GM19438 (cell line): ENCODE data around the gene MYOCOS.
"Not testable (repeated sequence)": the region's sequence is repeated elsewhere in the genome, so short reads cannot be mapped to it uniquely, and the experiment has no call there.

Experiments used
- ATAC-seq: cut with Tn5 transposase; IDR thresholded peaks from one replicate; pipeline ENCODE4 v1.9.1; 2021; ENCODE audit warnings: low read depth; ENCODE audit not compliant: unreplicated experiment

Gene MYOCOS

DNA sequence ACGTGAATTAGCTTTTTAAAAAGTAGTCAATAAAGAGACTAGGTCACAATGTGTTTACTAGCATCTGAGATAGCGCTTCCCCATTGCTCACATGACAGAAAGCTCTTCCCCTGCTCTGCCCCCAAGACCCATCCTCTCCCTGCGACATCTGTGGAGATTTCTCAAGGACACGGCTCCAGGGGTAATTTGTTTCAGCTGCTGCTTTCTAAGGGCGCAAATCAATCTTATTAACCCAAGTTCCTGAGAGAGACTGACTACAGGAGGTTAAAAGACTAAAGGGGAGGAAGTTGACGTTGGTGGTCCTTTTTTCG lies at the start of gene MYOCOS:
MYOCOS (plus strand) TSS at position 92 of the 311 bp plus-strand sequence. CDS start 1,641 bp downstream, outside the sequence.
- ATAC-seq = no peak

DNA sequence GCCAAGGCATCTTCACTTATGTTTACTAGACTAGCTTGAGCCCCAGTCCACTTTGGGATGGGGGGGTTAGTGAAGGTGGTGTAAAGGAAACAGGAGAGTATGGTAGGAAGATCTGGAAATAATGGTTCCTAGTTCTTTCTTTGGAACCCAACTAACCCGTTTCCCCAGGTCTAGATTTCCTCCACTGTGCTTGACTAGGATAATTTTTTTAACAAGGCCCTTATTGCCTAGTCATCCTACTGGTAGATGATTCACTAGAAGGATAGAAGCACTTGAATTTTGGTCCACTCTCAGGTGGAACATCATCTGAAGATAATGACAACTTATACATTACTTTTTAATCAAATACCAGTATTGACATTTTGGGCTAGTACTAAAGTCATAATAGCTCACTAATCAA lies 45.9 kb upstream of the MYOCOS start:
- ATAC-seq = no peak

GRCh38 chr1:171581226-171581625 lies 40.8 kb upstream of the MYOCOS start:
- ATAC-seq = no peak

GRCh38 chr1:171581766-171582165 lies 40.3 kb upstream of the MYOCOS start:
- no peak for ATAC-seq

DNA sequence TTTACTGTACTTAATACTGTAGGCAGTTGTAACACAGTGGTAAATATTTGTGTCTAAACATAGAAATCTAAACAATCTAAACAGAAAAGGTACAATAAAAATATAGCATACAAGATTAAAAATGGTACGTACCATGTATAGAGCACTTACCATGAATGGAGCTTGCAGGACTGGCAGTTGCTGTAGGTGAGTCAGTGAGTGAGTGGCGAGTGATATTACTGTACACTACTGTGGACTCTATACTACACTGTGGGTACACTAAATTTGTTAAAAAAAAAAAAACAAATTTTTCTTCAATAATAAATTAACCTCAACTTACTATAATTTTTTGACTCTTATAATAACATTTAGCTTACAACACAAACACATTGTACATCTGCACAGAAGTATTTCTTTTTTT lies 39.5 kb upstream of the MYOCOS start:
- ATAC-seq = no peak

DNA sequence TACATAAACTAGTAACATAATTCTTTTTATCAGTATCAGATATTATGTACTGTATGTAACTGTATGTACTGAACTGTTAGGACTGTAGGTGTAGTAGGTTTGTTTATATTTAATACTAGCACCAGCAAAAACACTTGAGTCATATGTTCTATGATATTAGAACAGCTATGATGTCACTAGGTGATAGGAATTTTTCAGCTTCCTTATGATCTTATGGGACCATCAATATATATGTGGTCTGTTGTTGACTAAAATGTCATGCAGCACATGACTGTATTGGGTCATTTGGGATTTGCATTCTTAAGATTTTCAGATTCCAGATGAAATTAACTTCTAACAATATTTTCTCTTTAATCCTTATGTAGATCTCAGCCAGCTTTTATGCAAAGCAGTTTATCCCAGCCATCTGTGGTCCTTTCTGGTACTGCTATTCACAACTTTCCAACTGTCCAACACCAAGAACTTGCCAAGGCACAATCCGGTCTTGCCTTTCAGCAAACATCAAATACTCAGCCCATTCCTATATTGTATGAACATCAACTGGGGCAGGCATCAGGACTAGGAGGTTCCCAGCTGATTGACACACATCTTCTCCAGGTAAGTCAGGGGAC lies 38.3 kb upstream of the MYOCOS start:
- ATAC-seq = no peak

- no peak for ATAC-seq
Observed at GRCh38 chr1:171585715-171586114, 36.3 kb upstream of the MYOCOS start.

DNA sequence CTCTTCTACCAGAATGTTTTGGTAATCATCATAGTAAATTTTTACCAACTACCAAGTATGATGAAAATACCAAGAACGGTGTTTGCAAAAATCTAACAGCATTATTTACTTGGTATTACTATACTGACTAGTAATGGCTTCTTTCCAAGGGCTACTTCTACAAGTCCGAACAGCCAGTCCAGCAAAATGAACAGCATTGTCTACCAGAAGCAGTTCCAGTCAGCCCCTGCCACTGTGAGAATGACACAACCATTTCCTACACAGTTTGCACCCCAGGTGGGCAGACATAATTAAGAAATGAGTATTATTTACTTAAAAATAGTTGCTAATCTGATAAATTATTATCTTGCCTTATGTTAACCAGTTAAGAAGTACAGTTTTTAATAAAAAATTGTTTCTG lies 33.8 kb upstream of the MYOCOS start:
- no peak for ATAC-seq

DNA sequence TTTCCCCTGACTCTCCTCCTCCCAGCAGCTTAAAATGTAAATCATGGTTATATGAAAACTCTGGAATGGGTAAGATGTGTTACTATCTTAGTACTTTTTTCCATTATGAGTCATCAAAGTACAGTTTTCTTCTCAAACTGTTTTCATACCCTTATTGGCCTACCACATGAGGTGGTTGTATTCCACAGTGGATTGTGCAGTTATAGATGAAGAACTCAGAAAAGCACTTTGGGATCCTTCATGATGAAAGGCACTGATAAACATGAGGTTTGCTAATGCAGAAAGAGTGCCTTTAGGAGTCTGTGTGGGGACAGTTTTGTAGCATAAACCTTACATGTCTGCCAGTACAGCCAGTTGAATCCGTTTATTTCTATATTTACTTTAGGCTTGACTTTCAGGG lies 32.0 kb upstream of the MYOCOS start:
- ATAC-seq = no peak

- no peak for ATAC-seq
Observed at GRCh38 chr1:171595324-171595723, 26.7 kb upstream of the MYOCOS start.

DNA sequence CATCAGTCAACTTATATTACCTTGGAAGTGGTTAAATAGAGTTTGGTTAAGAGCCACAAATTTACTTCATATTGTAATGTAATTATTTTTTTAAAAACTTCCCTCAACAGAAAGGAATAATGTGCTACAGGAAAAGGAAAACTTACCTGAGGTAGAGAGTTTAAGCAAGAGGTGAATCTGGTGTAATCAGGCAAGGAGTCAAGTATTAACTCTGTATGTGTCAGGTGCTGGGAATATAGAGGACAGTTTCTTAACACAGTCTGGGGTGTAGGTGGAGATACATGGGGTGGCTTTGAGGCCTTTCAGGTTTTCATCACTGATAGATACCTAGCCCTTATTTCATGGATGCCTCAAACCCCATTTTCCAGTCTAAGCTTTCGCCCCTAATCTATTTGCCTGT lies 25.9 kb upstream of the MYOCOS start:
- ATAC-seq = no peak

- no peak for ATAC-seq
Observed at GRCh38 chr1:171596705-171597104, 25.3 kb upstream of the MYOCOS start.

DNA sequence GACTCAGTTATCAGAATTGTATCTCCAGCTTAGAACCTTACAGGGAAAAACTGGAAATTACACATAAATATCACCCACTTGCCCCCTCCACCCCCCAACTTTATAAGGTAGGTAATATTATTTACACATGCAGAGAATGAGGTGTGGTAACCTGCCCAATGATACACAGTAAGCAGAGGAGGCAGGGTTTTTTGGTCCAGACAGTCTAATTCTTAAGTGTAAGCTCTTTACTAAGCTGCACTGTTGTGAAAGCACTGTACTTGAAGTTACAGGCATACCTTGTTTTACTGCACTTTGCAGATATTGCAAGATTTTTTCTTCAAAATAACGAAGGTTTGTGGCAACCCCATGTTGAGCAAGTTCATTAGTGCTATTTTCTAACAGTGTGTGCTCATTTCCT lies 24.8 kb upstream of the MYOCOS start:
- ATAC-seq = no peak

DNA sequence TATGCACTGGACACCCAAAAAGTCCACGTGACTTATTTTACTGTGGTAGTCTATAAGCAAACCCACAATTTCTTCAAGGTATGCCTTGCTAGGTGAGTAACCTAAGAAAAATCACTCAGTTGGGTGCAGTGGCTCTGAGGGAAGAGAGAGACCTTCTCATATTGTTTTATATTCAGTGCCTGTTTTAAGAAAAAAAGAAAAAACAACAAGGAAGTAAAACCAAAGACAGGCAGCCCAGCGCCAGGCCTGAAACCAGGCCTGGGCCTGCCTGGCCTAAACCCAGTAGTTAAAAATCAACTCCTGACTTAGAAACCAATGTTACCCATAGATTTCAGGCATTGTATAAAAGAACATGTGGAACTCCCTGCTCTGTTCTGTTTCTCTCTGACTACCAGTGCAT lies 21.7 kb upstream of the MYOCOS start:
- peak; percentile 58 for ATAC-seq

GRCh38 chr1:171600862-171601261 lies 21.2 kb upstream of the MYOCOS start:
- ATAC-seq = no peak

DNA sequence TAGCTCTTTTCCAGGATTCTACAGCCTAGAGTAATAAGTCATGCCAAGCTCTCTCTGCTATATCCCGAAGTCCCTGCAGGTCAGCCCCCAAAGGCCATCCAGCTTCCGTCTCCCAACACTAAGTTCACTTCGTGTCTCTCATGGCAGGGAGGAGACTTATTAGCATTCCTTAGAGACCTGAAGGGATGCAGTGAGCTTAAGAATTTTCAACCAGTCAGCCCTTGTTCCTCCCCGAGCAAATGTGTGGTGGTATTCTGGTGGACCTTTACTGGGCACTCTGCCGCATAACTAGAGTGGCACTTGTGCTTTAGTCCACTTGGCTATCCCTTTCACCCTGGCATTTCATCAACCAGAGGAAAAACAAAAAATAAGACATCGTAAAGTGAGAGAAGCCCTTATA lies 19.0 kb upstream of the MYOCOS start:
- not testable (repeated sequence) for ATAC-seq

DNA sequence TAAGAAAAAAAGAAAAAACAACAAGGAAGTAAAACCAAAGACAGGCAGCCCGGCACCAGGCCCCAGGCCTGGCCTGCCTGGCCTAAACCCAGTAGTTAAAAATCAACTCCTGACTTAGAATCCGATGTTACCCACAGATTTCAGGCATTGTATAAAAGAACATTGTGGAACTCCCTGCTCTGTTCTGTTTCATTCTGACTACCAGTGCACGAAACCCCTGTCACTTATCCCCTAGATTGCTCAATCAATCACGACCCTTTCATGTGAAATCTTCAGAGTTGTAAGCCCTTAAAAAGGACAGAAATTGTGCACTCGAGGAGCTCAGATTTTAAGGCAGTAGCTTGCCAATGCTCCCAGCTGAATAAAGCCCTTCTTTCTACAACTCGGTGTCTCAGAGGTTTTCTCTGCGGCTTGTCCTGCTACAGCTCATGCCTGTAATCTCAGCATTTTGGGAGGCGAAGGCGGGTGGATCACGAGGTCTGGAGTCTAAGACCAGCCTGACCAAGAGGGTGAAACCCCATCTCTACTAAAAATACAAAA lies 15.6 kb upstream of the MYOCOS start:
- peak; percentile 56 for ATAC-seq

DNA sequence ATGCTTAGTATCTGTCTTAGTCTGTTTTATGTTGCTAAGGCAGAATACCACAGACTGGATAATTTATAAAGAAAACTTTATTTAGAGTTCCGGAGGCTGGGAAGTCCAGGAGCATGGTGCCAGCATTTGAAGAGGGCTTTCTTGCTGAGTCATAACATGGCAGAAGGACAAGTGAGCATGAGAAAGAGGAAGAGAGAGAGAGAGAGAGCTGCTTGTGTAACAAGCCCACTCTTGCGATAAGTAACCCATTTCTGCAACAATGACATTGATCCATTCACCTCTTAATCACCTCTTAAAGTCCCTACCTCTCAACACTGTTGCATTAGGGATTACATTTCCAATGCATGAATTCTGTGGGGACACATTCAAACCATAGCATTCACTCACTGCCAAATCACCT lies 11.7 kb upstream of the MYOCOS start:
- no peak for ATAC-seq

DNA sequence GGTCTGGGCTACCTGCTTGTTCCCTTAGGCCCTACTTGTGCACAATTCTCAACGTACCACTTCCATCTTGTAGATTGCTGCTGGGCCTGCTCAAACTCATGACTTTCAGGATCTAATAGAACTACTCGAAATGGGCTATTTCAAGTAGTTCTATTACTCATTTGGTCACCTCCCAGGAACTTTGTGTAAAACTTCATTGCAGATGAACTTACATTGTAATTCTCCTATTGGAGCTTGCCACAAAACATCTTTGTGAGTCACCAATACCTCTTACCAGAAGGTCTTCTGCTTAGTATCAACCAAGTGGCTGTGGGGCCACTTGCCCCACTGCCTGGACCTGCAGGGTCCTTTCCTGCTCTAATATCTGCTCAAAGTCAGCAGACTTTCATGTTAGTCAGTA lies 10.7 kb upstream of the MYOCOS start:
- no peak for ATAC-seq

DNA sequence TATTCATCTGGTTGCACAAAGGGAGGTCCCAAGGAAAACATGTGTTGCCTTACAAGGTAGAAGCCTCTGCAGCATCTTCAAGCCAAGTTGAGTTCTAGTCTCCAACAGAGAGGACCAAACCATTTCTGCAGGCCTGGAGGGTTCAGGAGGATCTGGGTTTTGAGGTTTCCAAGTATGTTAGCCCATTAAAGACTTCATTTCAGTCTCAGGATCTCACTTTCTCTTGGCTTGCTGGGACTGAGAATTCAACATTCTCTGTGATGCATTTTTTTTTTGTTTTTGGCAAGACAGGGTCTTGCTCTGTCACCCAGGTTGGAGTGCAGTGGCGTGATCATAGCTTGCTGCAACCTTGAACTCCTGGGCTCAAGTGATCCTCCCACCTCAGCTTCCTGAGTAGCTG lies 8.8 kb upstream of the MYOCOS start:
- no peak for ATAC-seq

GRCh38 chr1:171615122-171615906 lies 6.7 kb upstream of the MYOCOS start:
- ATAC-seq = not testable (repeated sequence)

DNA sequence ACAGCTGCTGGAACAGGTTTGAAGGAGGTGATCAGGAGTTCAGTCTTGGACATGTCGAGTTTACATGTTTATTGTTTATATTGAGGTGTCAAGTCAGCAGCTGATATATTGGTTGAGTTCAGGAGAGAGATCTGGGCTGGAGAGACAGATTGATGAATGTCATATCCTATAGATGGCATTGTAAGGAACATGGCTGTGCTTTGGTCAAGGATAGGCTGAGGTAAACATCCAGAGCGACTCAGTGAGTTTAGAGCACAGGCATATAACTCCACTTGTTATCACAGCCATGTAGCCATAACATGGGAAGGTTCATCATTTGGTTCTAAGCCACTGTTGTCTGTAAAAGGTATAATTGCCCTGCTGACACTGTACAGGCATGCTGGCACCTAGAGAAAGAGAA lies 5.5 kb upstream of the MYOCOS start:
- ATAC-seq = no peak
